H9 (cell line): ENCODE results near the gene IRF7. TPM values are rescaled to one million over a fixed set of nuclear protein-coding genes. Genes with fewer than 3 reads are reported as not detected.
A peak's percentile ranks its signal among the peaks of the same experiment; 100 is the strongest.

Source experiments
- DNase-seq: peaks from one replicate; pipeline ENCODE4 v3.0.0-alpha.2; 2017
- H2AFZ ChIP-seq: one replicate; pipeline ENCODE4 v1.6.1; 2013; ENCODE audit warnings: mild to moderate bottlenecking, low read length, control low read depth, moderate library complexity
- H2AK5ac ChIP-seq: 2 replicates; pipeline ENCODE4 v1.6.1; 2013; ENCODE audit warnings: low read length, control low read depth, mixed read lengths; ENCODE audit not compliant: insufficient read length
- H2BK120ac ChIP-seq: one replicate; pipeline ENCODE4 v1.6.1; 2013; ENCODE audit warnings: low read depth, mild to moderate bottlenecking, low read length, control low read depth, inconsistent platforms; ENCODE audit not compliant: poor library complexity, severe bottlenecking
- H2BK12ac ChIP-seq: 2 replicates; pipeline ENCODE4 v1.6.1; 2013; ENCODE audit warnings: low read length, control low read depth, mixed read lengths, low read depth; ENCODE audit not compliant: insufficient read length
- H2BK15ac ChIP-seq: 2 replicates; pipeline ENCODE4 v1.6.1; 2013; ENCODE audit warnings: low read depth, low read length, control low read depth
- H2BK20ac ChIP-seq: one replicate; pipeline ENCODE4 v1.6.1; 2013; ENCODE audit warnings: low read depth, mild to moderate bottlenecking, low read length, control low read depth, inconsistent platforms; ENCODE audit not compliant: poor library complexity, severe bottlenecking
- H2BK5ac ChIP-seq: 2 replicates; pipeline ENCODE4 v1.6.1; 2013; ENCODE audit warnings: low read length, control low read depth, mixed read lengths; ENCODE audit not compliant: insufficient read length
- H3K14ac ChIP-seq: 2 replicates; pipeline ENCODE4 v1.6.1; 2013; ENCODE audit warnings: low read length, control low read depth; ENCODE audit not compliant: insufficient read depth
- H3K18ac ChIP-seq: 2 replicates; pipeline ENCODE4 v1.6.1; 2013; ENCODE audit warnings: low read depth, mild to moderate bottlenecking, mixed read lengths, low read length, control low read depth; ENCODE audit not compliant: insufficient read length
- H3K23ac ChIP-seq: 2 replicates; pipeline ENCODE4 v1.6.1; 2013; ENCODE audit warnings: low read length, control low read depth, mixed read lengths, low read depth; ENCODE audit not compliant: insufficient read length
- H3K23me2 ChIP-seq: 2 replicates; pipeline ENCODE4 v1.6.1; 2013; ENCODE audit warnings: low read depth, mild to moderate bottlenecking, mixed read lengths, low read length, control low read depth; ENCODE audit not compliant: insufficient read length, poor library complexity, severe bottlenecking
- H3K27ac ChIP-seq: 2 replicates; pipeline ENCODE4 v1.5.1; 2013; ENCODE audit warnings: low read length, control low read depth, mixed read lengths, low read depth; ENCODE audit not compliant: insufficient read length
- H3K27me3 ChIP-seq: 2 replicates; pipeline ENCODE4 v1.6.1; 2013; ENCODE audit warnings: low read length, control low read depth, inconsistent platforms; ENCODE audit not compliant: insufficient read depth
- H3K4ac ChIP-seq: 2 replicates; pipeline ENCODE4 v1.6.1; 2013; ENCODE audit warnings: low read depth, mild to moderate bottlenecking, control low read depth, inconsistent platforms, low read length, moderate library complexity
- H3K4me1 ChIP-seq: 2 replicates; pipeline ENCODE4 v1.6.1; 2013; ENCODE audit warnings: low read length, control low read depth, inconsistent platforms; ENCODE audit not compliant: insufficient read depth
- H3K4me2 ChIP-seq: 2 replicates; pipeline ENCODE4 v1.6.1; 2013; ENCODE audit warnings: low read length, control low read depth, mixed read lengths; ENCODE audit not compliant: insufficient read length, insufficient read depth
- H3K56ac ChIP-seq: 2 replicates; pipeline ENCODE4 v1.6.1; 2013; ENCODE audit warnings: low read depth, mild to moderate bottlenecking, mixed read lengths, low read length, control low read depth; ENCODE audit not compliant: insufficient read length
- H3K79me1 ChIP-seq: 2 replicates; pipeline ENCODE4 v1.6.1; 2013; ENCODE audit warnings: low read depth, mild to moderate bottlenecking, moderate library complexity, low read length, control low read depth, inconsistent platforms; ENCODE audit not compliant: insufficient read depth, poor library complexity, severe bottlenecking
- H3K79me2 ChIP-seq: 2 replicates; pipeline ENCODE4 v1.6.1; 2013; ENCODE audit warnings: low read length, control low read depth, inconsistent platforms; ENCODE audit not compliant: insufficient read depth
- H3K9ac ChIP-seq: 2 replicates; pipeline ENCODE4 v1.6.1; 2013; ENCODE audit warnings: low read length, control low read depth, mixed read lengths; ENCODE audit not compliant: insufficient read length; ENCODE audit errors: extremely low read depth
- H3K9me3 ChIP-seq: one replicate; pipeline ENCODE4 v1.6.1; 2013; ENCODE audit warnings: low read depth, low read length, inconsistent platforms; ENCODE audit not compliant: control insufficient read depth
- H3T11ph ChIP-seq: one replicate; pipeline ENCODE4 v1.6.1; 2013; ENCODE audit warnings: mild to moderate bottlenecking, low read length, control low read depth, inconsistent platforms
- H4K20me1 ChIP-seq: one replicate; pipeline ENCODE4 v1.6.1; 2013; ENCODE audit not compliant: control insufficient read depth, insufficient read length, insufficient read depth
- H4K5ac ChIP-seq: 2 replicates; pipeline ENCODE4 v1.6.1; 2013; ENCODE audit warnings: low read depth, mild to moderate bottlenecking, mixed read lengths, low read length, control low read depth; ENCODE audit not compliant: insufficient read length
- H4K8ac ChIP-seq: replicated peaks from 2 replicates; pipeline ENCODE4 v1.6.1; 2013; ENCODE audit warnings: low read length, control low read depth, mixed read lengths, low read depth; ENCODE audit not compliant: insufficient read length
- H4K91ac ChIP-seq: 2 replicates; pipeline ENCODE4 v1.6.1; 2013; ENCODE audit warnings: low read depth, mild to moderate bottlenecking, moderate library complexity, mixed read lengths, low read length, control low read depth; ENCODE audit not compliant: insufficient read length
- H3K27ac Mint-ChIP-seq, 3 experiments: 2 replicates in 2 of 3; 3 replicates in 1 of 3; pipeline ENCODE4 v1.8.0; 2020 to 2021; ENCODE audit warnings: mixed read lengths in 3 of 3, mild to moderate bottlenecking in 1 of 3, moderate library complexity in 1 of 3
- H3K27me3 Mint-ChIP-seq: 2 replicates; pipeline ENCODE4 v1.8.0; 2021; ENCODE audit warnings: low read depth, mild to moderate bottlenecking, moderate library complexity, mixed read lengths
- H3K36me3 Mint-ChIP-seq, 3 experiments: 2 replicates in 2 of 3; 3 replicates in 1 of 3; pipeline ENCODE4 v1.8.0; 2020 to 2021; ENCODE audit warnings: low read depth in 3 of 3, mixed read lengths in 3 of 3; ENCODE audit not compliant: insufficient read depth in 1 of 3
- H3K4me1 Mint-ChIP-seq, 2 experiments: 2 replicates each; pipeline ENCODE4 v1.8.0; 2020; ENCODE audit warnings: mixed read lengths in 2 of 2
- H3K4me3 Mint-ChIP-seq, 2 experiments: 2 replicates in 1 of 2; 3 replicates in 1 of 2; pipeline ENCODE4 v1.8.0; 2020 to 2021; ENCODE audit warnings: mild to moderate bottlenecking in 2 of 2, mixed read lengths in 2 of 2, moderate library complexity in 1 of 2
- H3K9me3 Mint-ChIP-seq, 2 experiments: 2 replicates in 1 of 2; 3 replicates in 1 of 2; pipeline ENCODE4 v1.8.0; 2020; ENCODE audit warnings: mild to moderate bottlenecking in 2 of 2, mixed read lengths in 2 of 2, moderate library complexity in 1 of 2
- WGBS: extraction: QIAGEN DNeasy Blood & Tissue Kit; methylation state at CpG from one replicate; pipeline ENCODE4 v1.1.7; 2013; ENCODE audit warnings: missing lambda C conversion rate, low lambda C conversion rate, mixed read lengths; ENCODE audit not compliant: insufficient read length; ENCODE audit errors: extremely low coverage; 5-methylcytosine and 5-hydroxymethylcytosine counted together
- total RNA-seq: library from RNA; stranded (reverse); gene quantifications from 2 replicates; pipeline ENCODE4 v1.2.1, GENCODE V29; 2021
- TF ChIP-seq, protein P1 (sequence below): fragments of 200-600 bp; sonication (generic); conservative IDR thresholded peaks from 3 replicates; pipeline ENCODE4 v1.8.0; 2021; ENCODE audit warnings: antibody characterized with exemption, mild to moderate bottlenecking

IRF7 gene
- total RNA-seq, 1 experiment from 2014 or later = 9.8 TPM

DNA sequence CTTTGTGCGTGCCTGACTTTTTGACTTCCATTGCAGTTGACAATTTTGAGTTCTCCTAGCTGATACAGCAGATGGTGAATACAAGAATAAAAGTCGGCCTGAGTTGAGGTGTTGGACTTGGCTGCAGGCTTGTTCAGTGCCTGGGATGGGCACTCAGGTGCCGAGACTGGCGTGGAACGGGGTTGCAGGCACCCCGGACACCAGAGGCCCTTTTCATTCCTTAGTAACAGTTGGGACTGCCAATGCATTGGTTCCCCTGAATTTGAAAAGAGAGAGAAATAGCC is 38.2 kb downstream of the IRF7 start:
- no peak overlapping the region for H3K18ac ChIP-seq
- H2BK20ac ChIP-seq = no peak overlapping the region
- H2AK5ac ChIP-seq = no peak overlapping the region
- peaks cover 16% of the 10 kb centered on the region for H3K23me2 ChIP-seq
- H3K27ac ChIP-seq = no peak overlapping the region
- no peak overlapping the region for H2BK120ac ChIP-seq
- H2BK12ac ChIP-seq = no peak overlapping the region
- Mint-ChIP-seq H3K27ac (peak overlapping the region in 2 of 3 experiments; percentile 66 to 81; a peak in 3 of 7 replicates), H3K27me3 (peaks cover 14% of the 10 kb centered on the region), H3K4me3 (peak overlapping the region; percentile 86 to 91), H3K36me3 (peaks cover 10 to 24% (median 16%) of the 10 kb centered on the region in 3 experiments; a peak in 6 of 7 replicates), H3K9me3 (no peaks in the 10 kb centered on the region), H3K4me1 (peaks cover 23 to 28% of the 10 kb centered on the region in 2 experiments)
- no peaks in the 10 kb centered on the region for H3K9me3 ChIP-seq
- TF ChIP-seq, protein P1, sequence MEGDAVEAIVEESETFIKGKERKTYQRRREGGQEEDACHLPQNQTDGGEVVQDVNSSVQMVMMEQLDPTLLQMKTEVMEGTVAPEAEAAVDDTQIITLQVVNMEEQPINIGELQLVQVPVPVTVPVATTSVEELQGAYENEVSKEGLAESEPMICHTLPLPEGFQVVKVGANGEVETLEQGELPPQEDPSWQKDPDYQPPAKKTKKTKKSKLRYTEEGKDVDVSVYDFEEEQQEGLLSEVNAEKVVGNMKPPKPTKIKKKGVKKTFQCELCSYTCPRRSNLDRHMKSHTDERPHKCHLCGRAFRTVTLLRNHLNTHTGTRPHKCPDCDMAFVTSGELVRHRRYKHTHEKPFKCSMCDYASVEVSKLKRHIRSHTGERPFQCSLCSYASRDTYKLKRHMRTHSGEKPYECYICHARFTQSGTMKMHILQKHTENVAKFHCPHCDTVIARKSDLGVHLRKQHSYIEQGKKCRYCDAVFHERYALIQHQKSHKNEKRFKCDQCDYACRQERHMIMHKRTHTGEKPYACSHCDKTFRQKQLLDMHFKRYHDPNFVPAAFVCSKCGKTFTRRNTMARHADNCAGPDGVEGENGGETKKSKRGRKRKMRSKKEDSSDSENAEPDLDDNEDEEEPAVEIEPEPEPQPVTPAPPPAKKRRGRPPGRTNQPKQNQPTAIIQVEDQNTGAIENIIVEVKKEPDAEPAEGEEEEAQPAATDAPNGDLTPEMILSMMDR = no peak
- no peaks in the 10 kb centered on the region for H4K20me1 ChIP-seq
- peak overlapping the region; percentile 93 for H3K9ac ChIP-seq
- no peaks in the 10 kb centered on the region; the same call in 1 of the 2 replicates for H3K27me3 ChIP-seq
- WGBS = no CpG with 5 or more reads among the region's 6 CpGs
- DNase-seq = no peak
- H4K91ac ChIP-seq = no peak overlapping the region
- H3K4me1 ChIP-seq = no peaks in the 10 kb centered on the region
- no peak overlapping the region for H2AFZ ChIP-seq
- no peak overlapping the region for H4K8ac ChIP-seq
- H3K4me2 ChIP-seq = peak overlapping the region; percentile 94
- no peak overlapping the region for H2BK15ac ChIP-seq
- peaks cover 10% of the 10 kb centered on the region for H3K79me1 ChIP-seq
- peaks cover 42% of the 10 kb centered on the region; the same call in 1 of the 2 replicates for H3K79me2 ChIP-seq
- no peak overlapping the region for H3K23ac ChIP-seq
- H3K14ac ChIP-seq = no peak overlapping the region
- H3K56ac ChIP-seq = no peak overlapping the region
- H3K4ac ChIP-seq = no peak overlapping the region
- H4K5ac ChIP-seq = no peak overlapping the region
- no peak overlapping the region for H3T11ph ChIP-seq
- no peak overlapping the region for H2BK5ac ChIP-seq
